Peyer's patch (tissue), 4 donors: Measurements from ENCODE around the gene ANKS1A.

Experiments used
- CTCF ChIP-seq, 6 experiments: fragments of 450-650 bp in 4 of 6; fragments of 200-600 bp in 2 of 6; sonication (generic) in 1 of 6; IDR thresholded peaks; one replicate each; pipeline ENCODE4 v1.5.1; 2017 to 2019; ENCODE audit warnings: antibody characterized with exemption in 6 of 6, mild to moderate bottlenecking in 3 of 6, moderate library complexity in 1 of 6
- POLR2A ChIP-seq, 2 donors: fragments of 450-650 bp; IDR thresholded peaks; one replicate each; pipeline ENCODE4 v1.5.1; 2017; ENCODE audit warnings: antibody characterized with exemption in 2 of 2, mild to moderate bottlenecking in 2 of 2, moderate library complexity in 2 of 2

GRCh38 chr6:35051997-35052583 is 163.0 kb downstream of the ANKS1A start:
- TF ChIP-seq CTCF (IDR thresholded peaks at IDR 0.05): no peak
- no peak for TF ChIP-seq POLR2A (IDR thresholded peaks at IDR 0.05)
